Measurements from ENCODE around the gene EARS2. TPM values are rescaled to one million over a fixed set of nuclear protein-coding genes. Genes with fewer than 3 reads are reported as not detected.
"Not testable (repeated sequence)": the region's sequence is repeated elsewhere in the genome, so short reads cannot be mapped to it uniquely, and the experiment has no call there.

The EARS2 gene
- total RNA-seq, 4 donors from 2014 or later: 8.4 to 39.6 (median 19.3) TPM

DNA sequence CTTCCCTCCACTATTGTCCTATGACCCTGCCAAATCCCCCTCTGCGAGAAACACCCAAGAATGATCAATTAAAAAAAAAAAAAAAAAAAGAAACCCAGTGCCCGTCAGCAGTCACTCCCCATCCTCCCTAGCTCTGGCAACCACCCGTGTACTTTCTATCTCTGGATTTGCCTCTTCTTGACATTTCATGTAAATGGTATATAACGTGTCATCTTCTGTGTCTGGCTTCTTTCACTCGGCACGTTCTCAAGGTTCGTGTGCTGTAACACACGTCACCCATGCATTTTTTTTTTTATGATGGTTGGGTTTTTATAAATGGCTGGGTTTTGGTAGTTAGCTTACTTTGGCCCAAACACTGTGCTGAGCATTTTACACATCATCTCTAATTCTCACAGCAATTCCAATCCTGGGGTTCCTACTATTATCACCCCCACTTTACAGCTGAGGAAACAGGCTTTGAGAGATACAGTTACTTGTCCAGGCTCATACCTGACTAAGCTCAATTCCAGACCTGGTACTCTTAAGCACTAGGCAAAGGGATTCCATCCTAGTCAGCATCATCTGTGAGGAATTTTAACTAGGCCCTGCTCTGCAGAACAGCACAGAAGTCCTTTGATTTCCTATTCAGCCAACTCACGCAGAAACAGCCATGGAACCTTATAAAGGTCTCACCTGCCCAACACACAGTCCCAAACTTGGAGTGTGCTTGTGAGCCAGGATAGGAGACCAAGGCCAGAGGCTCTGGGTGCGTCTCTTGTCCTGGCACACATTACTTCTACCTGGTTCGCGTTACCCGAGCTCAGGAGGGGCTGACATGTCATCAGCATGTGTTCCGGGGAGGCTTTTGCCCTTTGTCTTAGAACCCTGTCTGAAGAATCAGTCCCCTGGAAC, 27.3 kb upstream of the EARS2 start:
- H3K27ac ChIP-seq: peak overlapping the region in 1 of 4 donors; percentile 58
- TF ChIP-seq CTCF (IDR thresholded peaks at IDR 0.05 in 4 of 5, conservative IDR thresholded peaks at IDR 0.05 in 1 of 5): no peak
- TF ChIP-seq POLR2A (IDR thresholded peaks at IDR 0.05): no peak
- H3K36me3 ChIP-seq: peaks cover 0 to 63% of the 10 kb centered on the region in 2 donors
- ATAC-seq (peak in 1 of 2 donors; percentile 50), DNase-seq (no peak)
- in situ Hi-C loops (cut with MboI; ENCODE audit: low sequenced_read_pairs in 4 of 4): no loop called here
- H3K9me3 ChIP-seq: no peaks in the 10 kb centered on the region
- no peaks in the 10 kb centered on the region for H3K4me1 ChIP-seq
- intact Hi-C loops (cut with DNase I; ENCODE audit: low total_unique reads): no loop called here
- no peak overlapping the region for H3K4me3 ChIP-seq
- H3K27me3 ChIP-seq: no peaks in the 10 kb centered on the region

GRCh38 chr16:23583271-23583670, 26.1 kb upstream of the EARS2 start:
- H3K36me3 ChIP-seq: peaks cover 0 to 71% of the 10 kb centered on the region in 2 donors
- H3K27ac ChIP-seq; H3K27me3 ChIP-seq; in situ Hi-C loops (cut with MboI; ENCODE audit: low sequenced_read_pairs in 4 of 4); ATAC-seq; DNase-seq; H3K9me3 ChIP-seq; intact Hi-C loops (cut with DNase I; ENCODE audit: low total_unique reads); H3K4me3 ChIP-seq; H3K4me1 ChIP-seq: not testable (repeated sequence)

DNA sequence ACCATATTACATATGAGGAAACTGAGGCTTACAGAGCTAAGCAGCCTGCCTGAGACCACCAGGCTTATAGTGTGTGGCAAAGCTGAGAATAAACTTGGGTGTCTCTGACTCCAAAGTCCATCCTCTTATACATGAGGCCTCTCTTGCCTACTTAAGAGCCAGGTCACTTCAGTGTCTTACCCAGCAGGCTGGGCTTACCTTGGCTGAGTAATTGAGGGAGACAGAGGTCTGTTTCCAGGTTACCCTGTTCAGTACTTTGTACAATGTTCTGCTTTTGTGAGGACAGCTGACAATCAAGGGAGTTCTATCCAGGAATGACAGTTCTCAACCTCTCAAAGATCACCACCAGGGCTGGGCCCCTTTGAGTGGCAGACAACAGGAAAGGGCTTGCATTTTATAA, 24.6 kb upstream of the EARS2 start:
- Histone ChIP-seq H3K27me3 (no peaks in the 10 kb centered on the region), H3K4me1 (no peaks in the 10 kb centered on the region), H3K36me3 (peaks cover 0 to 66% of the 10 kb centered on the region in 2 donors), H3K9me3 (no peaks in the 10 kb centered on the region), H3K27ac (peak overlapping the region in 1 of 4 donors; percentile 29), H3K4me3 (no peak overlapping the region)
- peak in 1 of 2 donors; percentile 11 for ATAC-seq
- TF ChIP-seq CTCF (IDR thresholded peaks at IDR 0.05 in 4 of 5, conservative IDR thresholded peaks at IDR 0.05 in 1 of 5) (no peak), POLR2A (IDR thresholded peaks at IDR 0.05) (no peak)
- in situ Hi-C loops (cut with MboI; ENCODE audit: low sequenced_read_pairs in 4 of 4): no loop called here
- no peak for DNase-seq
- intact Hi-C loops (cut with DNase I; ENCODE audit: low total_unique reads): no loop called here

DNA sequence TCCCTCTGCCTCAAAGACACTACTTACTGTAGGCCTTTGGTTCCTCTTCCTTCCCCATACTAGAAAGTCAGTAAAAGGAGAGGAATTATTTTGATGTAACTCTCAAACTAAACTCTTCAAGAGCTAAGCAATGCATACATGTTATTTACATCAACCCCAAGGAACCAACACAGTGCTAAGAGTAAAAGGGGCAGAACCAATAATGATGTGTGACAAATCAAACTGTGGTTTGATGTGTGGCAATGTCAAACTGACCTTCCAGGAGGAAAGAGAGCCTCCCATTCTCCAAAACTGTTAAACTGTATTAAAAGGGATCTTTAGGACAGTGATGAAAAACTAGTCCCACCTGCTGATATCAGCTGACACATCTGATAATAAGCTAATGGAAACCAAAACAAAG, 23.2 kb upstream of the EARS2 start:
- H3K27me3 ChIP-seq: no peaks in the 10 kb centered on the region
- intact Hi-C loops (cut with DNase I; ENCODE audit: low total_unique reads) (no loop called here), in situ Hi-C loops (cut with MboI; ENCODE audit: low sequenced_read_pairs in 4 of 4) (no loop called here)
- peak overlapping the region in 1 of 4 donors; percentile 3 for H3K27ac ChIP-seq
- H3K36me3 ChIP-seq: peaks cover 0 to 61% of the 10 kb centered on the region in 2 donors
- DNase-seq (no peak), ATAC-seq (no peak)
- TF ChIP-seq CTCF (IDR thresholded peaks at IDR 0.05 in 4 of 5, conservative IDR thresholded peaks at IDR 0.05 in 1 of 5) (no peak), POLR2A (IDR thresholded peaks at IDR 0.05) (no peak)
- no peaks in the 10 kb centered on the region for H3K9me3 ChIP-seq
- H3K4me1 ChIP-seq: no peaks in the 10 kb centered on the region
- no peak overlapping the region for H3K4me3 ChIP-seq

GRCh38 chr16:23579371-23579770, 22.2 kb upstream of the EARS2 start:
- no peak for TF ChIP-seq POLR2A (IDR thresholded peaks at IDR 0.05)
- no peak for TF ChIP-seq CTCF (IDR thresholded peaks at IDR 0.05 in 4 of 5, conservative IDR thresholded peaks at IDR 0.05 in 1 of 5)
- Histone ChIP-seq H3K27ac (no peak overlapping the region), H3K9me3 (no peaks in the 10 kb centered on the region), H3K4me1 (no peaks in the 10 kb centered on the region), H3K36me3 (peaks cover 0 to 59% of the 10 kb centered on the region in 2 donors), H3K4me3 (no peak overlapping the region), H3K27me3 (no peaks in the 10 kb centered on the region)
- ATAC-seq: no peak
- in situ Hi-C loops (cut with MboI; ENCODE audit: low sequenced_read_pairs in 4 of 4) (no loop called here), intact Hi-C loops (cut with DNase I; ENCODE audit: low total_unique reads) (no loop called here)
- DNase-seq: no peak

Data from gastrocnemius medialis (tissue), 4 donors.